Tongue (tissue), 2 donors: ENCODE measurements around the gene GP1BB. TPM values are rescaled to one million over a fixed set of nuclear protein-coding genes. Genes with fewer than 3 reads are reported as not detected.

Experiments
- DNase-seq: peaks from one replicate; pipeline ENCODE4 v3.0.0-alpha.2; 2015
- total RNA-seq: library from RNA; depleted of rRNA; stranded (reverse); fragments of >200 nt; gene quantifications from one replicate; pipeline ENCODE4 v1.2.3, GENCODE V29; 2014

Gene GP1BB
- total RNA-seq, 1 donor from 2014 or later = 19.0 TPM

DNA sequence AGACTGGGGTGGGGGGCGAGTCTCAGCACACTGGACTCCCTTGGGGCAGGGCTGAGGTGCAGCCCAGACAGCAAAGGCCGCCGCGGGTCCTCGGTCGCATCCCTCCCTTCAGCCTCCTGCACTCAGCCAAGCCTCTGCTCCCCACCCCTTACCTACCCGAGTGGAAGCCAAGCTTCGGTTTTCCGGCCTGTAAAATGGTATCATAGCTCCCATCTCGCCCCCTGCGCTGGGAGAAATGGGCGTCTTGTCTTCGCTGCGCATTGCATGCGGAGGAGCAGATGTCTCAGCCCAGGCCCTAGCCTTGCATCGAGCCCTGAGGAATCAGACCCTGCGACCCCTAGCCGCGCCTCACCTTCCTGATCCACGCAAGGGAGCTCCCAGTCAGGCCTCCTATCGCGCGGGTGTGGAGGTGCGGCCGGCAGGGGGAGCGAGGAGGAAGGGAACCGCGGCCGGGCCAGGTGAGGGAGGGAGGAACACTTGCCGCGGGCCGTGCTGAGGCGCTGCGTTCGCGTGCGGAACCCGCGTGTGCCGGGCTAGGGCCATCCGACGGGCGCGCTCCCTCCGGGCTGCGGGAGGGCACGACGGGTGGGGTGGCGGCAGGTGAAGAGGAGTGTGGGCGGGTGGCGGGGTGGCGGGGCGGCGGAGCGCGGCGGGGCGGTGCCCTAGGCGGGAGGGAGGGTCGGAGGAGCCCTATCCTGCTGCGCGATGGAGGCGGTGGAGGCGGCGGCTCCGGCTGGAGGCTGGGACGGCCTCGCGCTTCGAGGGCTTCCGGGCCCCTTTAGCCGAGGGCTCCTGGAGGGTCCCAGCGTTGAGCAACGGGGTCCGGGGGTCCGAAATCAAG lies 33.2 kb downstream of the GP1BB start:
- no peak for DNase-seq

DNA sequence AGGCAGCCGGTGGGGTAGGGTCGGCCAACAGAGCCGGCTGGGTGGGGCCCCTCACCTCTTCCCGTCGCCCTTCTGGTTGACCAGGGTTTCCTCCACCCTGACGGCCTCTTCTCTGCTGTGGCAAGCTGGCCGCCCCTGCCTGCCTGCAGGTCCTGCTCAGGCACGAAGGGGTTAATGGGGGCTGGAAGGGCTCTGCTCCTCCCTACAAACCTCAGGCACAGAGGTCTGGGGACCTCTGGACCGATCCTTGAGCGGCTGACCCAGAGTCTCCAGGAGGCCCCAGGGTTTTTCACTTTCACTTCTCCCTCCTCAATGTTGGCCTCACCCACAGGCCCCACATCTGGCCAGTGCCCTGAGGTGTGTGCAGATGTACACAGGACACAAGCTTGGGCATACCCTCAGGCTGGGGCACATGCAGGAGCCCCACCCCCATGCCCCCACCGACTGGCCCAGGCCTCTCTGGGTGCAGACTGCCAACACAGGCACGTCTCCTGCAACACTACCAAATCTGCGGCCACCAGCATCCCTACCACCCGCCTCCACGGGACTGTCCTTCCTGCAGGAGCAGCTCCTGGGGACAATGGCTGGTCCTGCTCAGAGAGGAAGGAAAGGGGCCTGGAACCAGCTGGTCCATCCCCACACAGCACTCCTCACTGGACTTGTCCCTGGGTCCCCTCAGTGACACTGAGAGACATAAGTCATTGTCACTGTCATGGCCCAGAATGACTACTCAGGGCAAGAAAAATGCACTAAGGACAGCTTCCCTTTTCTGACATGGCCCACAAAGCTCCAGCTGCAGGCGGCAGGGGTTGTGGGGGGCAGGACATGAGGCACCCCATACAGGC lies 34.0 kb downstream of the GP1BB start:
- no peak for DNase-seq

DNA sequence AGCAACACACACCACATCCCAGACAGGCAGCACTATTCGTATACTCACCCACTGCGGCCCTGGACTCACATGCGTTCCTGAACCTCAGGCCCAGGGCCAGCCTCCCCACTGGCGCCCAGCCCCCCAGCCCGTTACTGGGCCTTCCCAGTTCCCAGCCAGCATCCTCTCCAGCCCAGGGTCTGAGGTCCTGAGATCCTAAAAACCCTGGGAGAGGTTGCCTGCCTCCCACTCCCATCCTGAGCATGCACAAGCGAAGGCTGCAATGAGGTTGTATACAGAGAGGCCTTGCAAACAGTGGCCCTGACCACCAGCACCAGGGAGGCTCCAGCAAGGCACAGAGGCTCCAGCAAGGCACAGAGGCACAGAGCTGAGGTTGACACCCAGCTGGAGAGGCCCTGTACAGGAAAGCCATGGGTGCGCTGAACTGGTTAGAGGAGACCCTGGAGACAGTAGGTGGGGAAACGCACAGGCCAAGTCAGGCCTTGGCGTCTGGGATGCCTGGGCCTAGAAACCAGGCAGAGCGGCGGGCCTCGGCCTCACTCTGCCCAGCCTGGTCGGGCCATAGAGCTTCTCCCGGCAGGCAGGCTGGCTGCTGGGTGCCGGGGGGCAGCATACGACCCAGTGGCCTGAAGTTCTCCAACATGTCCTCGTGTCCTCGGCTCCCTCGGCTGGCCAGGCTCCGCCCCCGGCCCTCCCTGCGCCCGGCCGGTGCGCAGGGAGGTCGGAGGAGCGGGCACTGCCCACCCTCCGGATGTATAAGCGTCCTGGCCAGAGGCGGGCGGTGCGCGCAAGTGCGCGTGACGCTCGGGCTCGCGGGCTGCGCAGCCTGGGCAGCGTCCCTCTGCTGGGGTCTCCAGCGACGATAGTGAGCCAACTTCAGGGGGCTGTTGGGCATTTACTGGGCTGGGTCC lies 34.9 kb downstream of the GP1BB start:
- DNase-seq = peak; percentile 76

DNA sequence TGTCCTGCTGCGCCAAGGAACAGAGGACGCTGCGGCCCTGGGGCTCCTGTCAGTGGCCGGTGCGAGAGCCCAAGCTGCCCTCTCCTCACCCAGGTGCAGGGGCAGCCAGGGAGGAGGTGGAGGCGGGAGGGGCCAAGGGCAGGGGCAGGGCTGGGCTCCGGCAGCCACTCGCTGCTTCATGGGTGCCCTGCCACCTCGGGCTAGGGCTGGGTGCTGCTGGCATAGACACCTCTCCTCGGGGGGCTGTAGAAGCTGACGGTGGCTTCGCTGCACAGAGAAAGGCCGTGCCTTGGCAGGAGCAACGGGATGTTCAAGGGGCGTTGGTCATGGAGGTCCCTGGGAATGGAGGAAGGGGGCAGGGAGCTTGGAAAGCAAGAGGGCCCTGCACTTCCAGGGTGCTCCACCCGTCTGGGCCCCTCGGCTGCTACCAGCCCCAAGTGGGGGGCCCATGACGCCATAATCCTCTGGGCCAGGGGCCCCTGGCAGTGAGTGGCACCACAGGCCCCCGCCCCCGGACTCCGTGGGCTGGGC lies 35.6 kb downstream of the GP1BB start:
- DNase-seq = peak; percentile 58

DNA sequence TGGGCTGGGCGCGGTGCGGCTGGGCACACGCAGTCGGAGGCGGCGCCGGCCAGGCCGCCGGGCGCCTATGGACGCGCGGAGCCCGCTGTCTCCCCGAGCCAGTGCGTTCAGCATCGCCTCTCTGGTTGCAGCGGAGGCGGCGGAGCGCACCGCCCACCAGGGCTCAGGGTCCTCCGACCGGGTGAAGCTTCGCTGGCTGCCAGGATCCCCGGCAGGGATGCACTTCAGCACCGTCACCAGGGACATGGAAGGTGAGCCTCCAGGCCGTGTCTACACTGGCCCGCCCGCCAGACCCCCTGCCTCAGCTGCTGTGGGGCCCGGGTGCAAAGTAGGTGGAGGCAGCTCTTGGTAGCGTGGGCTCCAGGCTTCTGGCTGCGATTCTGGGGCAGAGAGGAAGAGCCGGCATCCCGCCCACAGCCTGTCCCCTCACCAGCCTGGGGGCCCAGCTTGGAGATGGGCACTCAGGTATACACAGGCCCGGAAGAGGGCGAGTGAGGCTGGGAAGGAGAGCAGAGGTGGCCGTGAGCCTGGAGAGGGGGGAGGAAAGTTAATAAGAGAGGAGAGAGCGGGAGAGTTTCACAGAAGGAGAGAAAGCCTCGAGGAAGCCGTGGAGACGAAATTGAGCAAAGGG lies 36.2 kb downstream of the GP1BB start:
- DNase-seq = peak; percentile 59

DNA sequence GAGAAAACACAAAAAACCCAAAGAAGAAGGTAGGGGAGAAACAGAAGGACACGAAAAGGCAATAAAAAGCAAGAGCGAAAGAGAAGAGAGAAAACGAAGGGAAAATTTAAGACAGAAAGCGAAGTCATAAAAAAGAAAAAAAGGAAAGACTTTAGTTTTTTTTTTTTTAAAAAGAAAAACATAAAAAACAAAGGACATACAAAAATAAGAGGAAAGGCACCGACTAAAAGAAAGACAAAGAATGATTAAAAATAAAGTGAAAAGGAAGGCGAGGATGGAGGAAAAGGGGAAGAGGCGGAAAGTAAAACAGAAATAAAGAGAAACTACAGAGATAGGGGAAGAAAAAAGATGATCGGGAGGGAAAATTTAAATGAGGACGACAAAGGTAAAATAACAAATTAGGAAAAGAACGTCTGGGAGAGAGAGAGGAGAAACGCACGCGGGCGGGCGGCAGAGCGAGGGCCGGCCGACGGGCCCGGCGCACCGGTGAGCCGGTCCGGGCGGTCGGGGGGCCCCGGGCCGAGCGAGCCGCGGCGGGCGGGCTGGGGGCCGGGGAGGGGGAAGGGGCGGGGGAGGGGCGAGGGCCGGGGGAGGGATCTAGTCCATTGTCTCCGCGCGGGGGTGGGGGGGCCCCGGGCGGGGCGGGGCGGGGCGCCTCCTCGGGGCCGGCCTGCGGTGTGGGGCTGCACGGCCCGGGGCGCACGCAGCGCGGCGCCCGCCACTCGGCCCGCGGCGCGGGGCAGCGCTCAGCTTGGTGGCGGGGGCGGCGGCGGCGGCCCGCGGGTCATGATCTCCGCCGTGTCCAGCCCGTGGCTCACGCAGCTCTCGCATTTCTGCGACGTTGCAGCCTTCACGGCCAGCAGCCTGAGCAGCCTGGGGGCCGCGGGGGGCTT lies 37.0 kb downstream of the GP1BB start, which contains the start of gene TBX1:
TSS of gene TBX1 (plus strand) at position 721 of the 893 bp plus-strand sequence. CDS start at position 787, 66 bp downstream.
- no peak for DNase-seq

DNA sequence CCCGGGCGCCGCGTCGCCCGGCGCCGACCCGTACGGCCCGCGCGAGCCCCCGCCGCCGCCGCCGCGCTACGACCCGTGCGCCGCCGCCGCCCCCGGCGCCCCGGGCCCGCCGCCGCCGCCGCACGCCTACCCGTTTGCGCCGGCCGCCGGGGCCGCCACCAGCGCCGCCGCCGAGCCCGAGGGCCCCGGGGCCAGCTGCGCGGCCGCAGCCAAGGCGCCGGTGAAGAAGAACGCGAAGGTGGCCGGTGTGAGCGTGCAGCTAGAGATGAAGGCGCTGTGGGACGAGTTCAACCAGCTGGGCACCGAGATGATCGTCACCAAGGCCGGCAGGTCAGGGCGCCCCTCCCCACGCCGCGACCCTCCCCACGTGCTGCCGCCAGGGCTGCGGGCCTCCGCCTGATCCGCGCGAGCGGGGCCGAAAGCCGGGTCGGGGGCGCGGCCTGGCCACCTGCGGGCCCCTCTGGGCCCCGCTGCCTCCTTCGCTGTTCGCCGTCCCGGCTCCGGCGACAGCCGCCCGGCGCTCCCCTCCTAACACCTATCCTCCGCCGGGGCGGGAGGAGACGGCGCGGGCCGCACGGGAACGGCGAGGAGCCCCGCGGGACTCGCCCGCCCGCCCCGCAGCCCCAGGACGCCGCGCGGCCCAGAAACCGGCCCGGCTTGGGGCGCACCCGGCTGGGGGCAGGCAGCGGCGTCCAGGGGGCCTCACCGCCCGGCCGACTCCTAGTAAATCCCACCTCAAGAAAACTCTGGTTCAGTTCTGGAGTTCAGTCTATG lies 37.8 kb downstream of the GP1BB start:
- no peak for DNase-seq

DNA sequence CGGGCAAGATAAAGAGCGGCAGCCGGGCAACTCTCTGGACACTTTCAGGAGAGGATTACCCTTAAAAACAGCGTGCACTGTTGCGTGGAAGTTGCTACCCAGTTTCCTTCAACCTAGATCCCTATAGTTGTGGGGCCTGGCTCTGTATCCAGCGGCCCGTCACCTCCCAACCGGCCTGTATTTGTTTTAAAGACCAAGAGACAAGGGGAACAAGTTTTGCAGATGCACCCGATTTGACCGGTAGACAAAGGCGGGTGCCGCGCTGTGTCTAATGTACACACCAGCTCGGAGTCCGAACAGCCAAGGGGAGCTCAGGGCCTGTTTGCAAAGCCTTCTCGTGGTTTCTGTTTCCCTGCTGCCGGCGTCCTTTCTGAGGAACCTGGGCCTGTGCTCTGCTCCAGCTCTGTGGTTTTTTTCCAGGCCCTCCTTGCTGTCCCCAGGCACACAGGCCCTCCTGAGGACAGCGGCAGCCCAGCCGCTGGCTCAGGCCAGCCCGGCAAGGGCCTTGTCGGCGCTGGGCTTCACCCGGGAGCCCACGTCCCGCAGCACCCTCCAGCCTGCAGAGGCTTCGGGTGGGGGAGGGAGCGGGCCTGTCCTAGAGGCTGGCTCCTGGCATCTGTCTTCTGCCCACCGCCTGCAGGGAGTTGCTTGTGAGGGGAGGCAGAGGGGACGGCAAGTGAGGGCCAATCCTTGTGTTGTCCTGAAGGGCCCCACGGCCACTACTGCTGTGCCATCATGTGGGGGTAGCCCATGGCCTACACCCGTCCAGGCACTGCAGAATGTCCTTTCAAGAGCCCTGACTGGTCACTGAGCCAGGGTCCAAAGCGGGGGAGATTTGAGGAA lies 38.6 kb downstream of the GP1BB start:
- no peak for DNase-seq

DNA sequence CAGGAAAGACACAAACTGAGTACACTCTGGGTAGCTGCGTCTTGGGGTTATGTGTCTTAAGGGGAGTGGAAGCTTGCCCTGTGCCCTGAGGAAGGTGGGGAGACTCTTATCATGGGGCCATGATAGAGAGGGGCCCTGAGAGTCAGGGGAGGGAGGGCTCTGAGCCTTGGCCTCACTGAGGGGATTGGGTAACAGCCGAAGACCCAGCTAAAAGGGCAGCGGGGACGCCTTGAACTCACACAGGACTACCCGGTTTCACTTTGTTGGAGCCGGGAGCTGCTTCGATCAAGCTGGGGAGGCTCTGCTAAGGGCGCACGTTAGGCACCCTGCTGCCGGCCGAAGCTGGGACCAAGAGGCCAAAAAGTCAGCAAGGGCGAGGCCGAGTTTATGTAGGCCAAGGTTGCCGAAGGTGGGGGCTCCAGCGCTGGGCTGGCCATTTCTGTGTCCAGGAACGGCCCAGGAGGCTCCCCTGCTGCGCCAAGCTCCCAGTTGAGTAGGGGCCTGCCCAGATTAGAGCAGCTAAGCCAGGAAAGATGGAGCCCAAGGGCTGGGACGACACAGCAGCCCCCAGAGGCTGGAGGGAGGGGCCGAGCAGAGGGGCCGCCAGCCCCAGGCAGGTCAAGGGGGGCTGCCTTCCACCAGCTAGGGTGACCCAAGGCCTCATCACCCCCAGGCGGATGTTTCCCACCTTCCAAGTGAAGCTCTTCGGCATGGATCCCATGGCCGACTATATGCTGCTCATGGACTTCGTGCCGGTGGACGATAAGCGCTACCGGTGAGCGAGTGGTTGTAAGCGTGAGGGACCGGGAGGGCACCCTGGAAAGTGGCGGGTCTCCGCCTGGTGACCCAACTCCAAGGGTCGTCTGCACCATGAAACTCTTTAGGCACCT lies 39.5 kb downstream of the GP1BB start:
- peak; percentile 66 for DNase-seq

DNA sequence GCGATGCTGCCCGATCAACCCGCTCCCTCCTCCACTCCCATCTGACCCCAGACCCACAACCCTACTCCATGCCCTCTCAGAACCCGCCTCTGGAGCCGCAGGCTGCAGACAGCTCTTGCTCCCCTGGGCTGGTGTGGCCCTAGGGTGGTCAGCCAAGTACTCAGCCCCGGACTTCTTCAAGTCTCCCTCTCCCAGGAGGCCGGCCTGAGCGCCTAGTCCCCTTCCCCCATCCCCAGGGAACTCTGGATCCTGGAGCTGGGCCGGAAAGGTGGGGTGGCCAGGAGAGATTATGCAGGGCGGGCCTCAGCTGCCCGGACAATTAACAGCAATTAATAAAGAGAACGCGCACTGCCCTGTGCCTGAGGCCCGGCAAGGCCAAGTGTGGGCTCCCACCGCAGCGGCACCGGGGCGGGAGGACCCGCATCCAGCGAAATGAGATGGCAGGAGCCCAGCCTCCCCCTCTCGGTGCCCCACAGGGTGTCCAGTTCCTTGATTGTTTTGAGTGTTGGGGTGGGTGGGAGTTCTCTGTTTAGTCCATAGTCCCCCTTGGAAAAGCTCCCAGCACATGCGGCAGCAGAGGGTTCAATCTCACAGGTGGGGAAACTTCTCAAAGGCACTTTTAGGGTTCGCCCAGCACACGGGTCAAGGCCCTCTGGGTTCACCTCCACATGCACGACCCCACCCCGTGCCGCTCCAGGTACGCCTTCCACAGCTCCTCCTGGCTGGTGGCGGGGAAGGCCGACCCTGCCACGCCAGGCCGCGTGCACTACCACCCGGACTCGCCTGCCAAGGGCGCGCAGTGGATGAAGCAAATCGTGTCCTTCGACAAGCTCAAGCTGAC lies 40.3 kb downstream of the GP1BB start:
- no peak for DNase-seq

DNA sequence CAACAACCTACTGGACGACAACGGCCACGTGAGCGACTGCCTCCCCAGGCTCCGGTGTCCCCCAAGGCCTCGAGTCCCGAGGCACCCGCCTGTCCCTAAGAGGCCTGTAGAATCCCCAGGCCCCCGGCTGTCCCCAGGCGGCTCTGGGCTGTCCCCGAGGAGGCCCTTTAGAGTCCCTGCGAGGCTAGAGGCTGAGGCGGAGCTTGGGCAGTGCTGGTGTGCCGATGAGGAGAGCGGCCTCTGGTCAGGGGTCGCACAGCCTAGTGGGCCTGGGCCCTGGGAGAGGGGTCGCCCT lies 40.9 kb downstream of the GP1BB start:
- DNase-seq = no peak

DNA sequence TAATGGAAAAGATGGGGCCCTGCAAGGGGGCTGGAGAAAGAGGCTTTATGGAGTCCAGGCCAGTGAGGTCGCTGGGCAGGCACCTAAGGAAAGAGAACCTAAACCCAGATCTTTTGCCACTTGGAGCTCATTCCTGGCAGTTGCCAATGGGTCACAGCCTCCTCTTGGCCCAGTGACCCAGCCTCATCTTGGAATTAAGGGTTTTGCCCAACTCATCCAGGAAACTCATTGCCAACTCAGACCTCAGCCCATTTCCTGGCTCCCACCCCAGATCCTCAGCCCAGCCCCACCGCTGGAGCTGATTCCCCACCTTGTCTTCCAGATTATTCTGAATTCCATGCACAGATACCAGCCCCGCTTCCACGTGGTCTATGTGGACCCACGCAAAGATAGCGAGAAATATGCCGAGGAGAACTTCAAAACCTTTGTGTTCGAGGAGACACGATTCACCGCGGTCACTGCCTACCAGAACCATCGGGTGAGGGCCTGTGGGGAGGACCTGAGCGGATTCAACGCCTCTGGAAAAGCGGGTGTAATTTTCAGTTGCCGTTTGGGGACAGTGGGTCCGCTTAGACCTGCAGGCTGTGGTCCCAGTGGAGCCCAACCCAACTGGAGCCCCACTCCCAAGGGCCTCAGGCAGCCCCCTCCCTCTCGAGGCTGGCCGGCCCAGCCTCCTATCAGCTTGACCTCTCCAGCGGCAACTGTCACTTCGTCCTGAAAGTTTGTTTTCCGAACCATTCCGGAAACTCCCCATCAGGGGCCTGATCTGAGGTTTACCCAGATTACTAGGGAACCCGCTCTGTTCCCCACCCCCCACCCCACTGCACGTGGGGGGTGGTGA lies 41.5 kb downstream of the GP1BB start:
- no peak for DNase-seq

DNA sequence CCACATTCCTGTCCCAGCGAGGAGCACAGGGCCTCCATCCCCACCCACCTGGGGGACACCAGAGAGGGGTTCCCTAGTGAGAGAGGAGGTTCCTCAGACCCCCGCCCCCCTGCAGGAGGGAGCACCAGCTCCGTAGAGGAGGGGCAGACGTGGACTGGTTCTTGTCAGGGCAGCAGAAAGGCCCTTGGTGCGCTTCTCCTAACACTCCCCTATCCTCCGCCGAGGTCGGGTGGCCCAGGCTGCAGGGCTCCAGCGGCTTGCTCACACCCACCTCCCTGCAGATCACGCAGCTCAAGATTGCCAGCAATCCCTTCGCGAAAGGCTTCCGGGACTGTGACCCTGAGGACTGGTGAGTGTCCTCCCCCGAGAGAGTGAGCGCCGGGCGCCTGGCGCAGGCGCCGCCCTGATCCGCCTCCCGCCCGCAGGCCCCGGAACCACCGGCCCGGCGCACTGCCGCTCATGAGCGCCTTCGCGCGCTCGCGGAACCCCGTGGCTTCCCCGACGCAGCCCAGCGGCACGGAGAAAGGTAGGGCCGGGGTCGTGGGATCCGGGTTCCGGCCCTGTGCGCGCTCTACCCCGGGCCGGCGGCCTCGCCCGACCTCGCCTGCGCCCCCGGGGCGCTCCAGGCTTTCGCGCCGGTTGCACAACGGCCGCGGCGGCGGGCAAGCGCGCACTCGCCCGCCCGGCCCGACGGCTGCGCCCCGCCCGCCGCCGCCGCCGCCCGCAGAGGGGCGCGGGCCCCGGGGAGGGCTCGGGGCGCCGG lies 42.3 kb downstream of the GP1BB start:
- DNase-seq = no peak

DNA sequence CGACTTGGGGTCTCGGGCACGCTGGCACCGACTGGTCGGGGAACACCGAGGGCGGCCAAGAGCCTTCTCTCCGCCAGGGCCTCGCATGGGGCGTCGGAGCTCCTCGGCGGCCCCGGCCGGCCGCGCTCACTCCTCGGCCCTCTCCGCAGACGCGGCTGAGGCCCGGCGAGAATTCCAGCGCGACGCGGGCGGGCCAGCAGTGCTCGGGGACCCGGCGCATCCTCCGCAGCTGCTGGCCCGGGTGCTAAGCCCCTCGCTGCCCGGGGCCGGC lies 42.8 kb downstream of the GP1BB start:
- no peak for DNase-seq
